Measurements from ENCODE around the gene PRDM7. TPM values are rescaled to one million over a fixed set of nuclear protein-coding genes. Genes with fewer than 3 reads are reported as not detected.
A peak's percentile ranks its signal among the peaks of the same experiment; 100 is the strongest.

The PRDM7 gene
- total RNA-seq, 1 experiment from 2014 or later, result not detected

- CTCF ChIA-PET, result interaction anchor here (0.6 to 1.4 kb wide), 10 partner anchors 9 to 298 kb away, joined by 3 to 5 read pairs (median 3); no protein-coding TSS in a partner anchor
- DNase-seq (ENCODE audit: unreplicated experiment), result peak; percentile 11
- intact Hi-C loops (cut with micrococcal nuclease), result no loop called here
- H3K27me3 Mint-ChIP-seq (ENCODE audit: insufficient read depth, unreplicated experiment), result no peaks in the 10 kb centered on the region
- BruUV-seq (replicated peaks), result no TSS peak
- no peak overlapping the region for H3K27ac Mint-ChIP-seq (ENCODE audit: low read depth, unreplicated experiment)
- POLR2A ChIA-PET, result interaction anchor here (0.9 to 3.9 kb wide), 6 partner anchors 23 to 147 kb away, joined by 3 to 25 read pairs (median 5); partner anchors contain the start of genes TCF25 and TUBB3
- peak overlapping the region; percentile 80 for H3K4me3 Mint-ChIP-seq (ENCODE audit: unreplicated experiment)
- TF ChIP-seq CTCF (IDR thresholded peaks at IDR 0.05; ENCODE audit: unreplicated experiment), result no peak
- H3K4me1 Mint-ChIP-seq (ENCODE audit: insufficient read depth, unreplicated experiment), result peaks cover 5% of the 10 kb centered on the region
- H3K36me3 Mint-ChIP-seq (ENCODE audit: insufficient read depth, unreplicated experiment), result peaks cover 12% of the 10 kb centered on the region
- no peaks in the 10 kb centered on the region for H3K9me3 Mint-ChIP-seq (ENCODE audit: unreplicated experiment)
These were observed 56.8 kb downstream of the PRDM7 start for GRCh38 chr16:90020260-90020837.

GRCh38 chr16:90019543-90020259 lies 57.4 kb downstream of the PRDM7 start:
- no TSS peak for BruUV-seq (replicated peaks)
- intact Hi-C loops (cut with micrococcal nuclease), result no loop called here
- DNase-seq (ENCODE audit: unreplicated experiment), result peak; percentile 34

GRCh38 chr16:90018652-90019542 lies 58.2 kb downstream of the PRDM7 start, which contains the start of gene DBNDD1:
Gene DBNDD1 (minus strand): TSS chr16:90019456. CDS start chr16:90019341, 115 bp downstream.
- Mint-ChIP-seq H3K4me3 (ENCODE audit: unreplicated experiment) (peak within 1 kb of the TSS; percentile 80), H3K27me3 (ENCODE audit: insufficient read depth, unreplicated experiment) (no peaks in the 10 kb centered on the region), H3K9me3 (ENCODE audit: unreplicated experiment) (no peaks in the 10 kb centered on the region), H3K27ac (ENCODE audit: low read depth, unreplicated experiment) (no peak within 1 kb of the TSS), H3K4me1 (ENCODE audit: insufficient read depth, unreplicated experiment) (peaks cover 5% of the 10 kb centered on the region), H3K36me3 (ENCODE audit: insufficient read depth, unreplicated experiment) (no peaks in the 10 kb centered on the region)
- DNase-seq (ENCODE audit: unreplicated experiment), result peak; percentile 23
- no TSS peak for BruUV-seq (replicated peaks)
- ChIA-PET CTCF (interaction anchor here (0.6 to 1.3 kb wide), 4 partner anchors 26 to 319 kb away, joined by 3 to 4 read pairs (median 3); no protein-coding TSS in a partner anchor), POLR2A (interaction anchor here (2.1 kb wide), 1 partner anchor 46 kb away, joined by 5 read pairs; no protein-coding TSS in a partner anchor)
- intact Hi-C loops (cut with micrococcal nuclease), result no loop called here
- TF ChIP-seq CTCF (IDR thresholded peaks at IDR 0.05; ENCODE audit: unreplicated experiment), result no peak

More at GRCh38 chr16:90019543-90020259, 57.4 kb downstream of the PRDM7 start:
- Mint-ChIP-seq H3K36me3 (ENCODE audit: insufficient read depth, unreplicated experiment) (peaks cover 7% of the 10 kb centered on the region), H3K27me3 (ENCODE audit: insufficient read depth, unreplicated experiment) (no peaks in the 10 kb centered on the region), H3K9me3 (ENCODE audit: unreplicated experiment) (no peaks in the 10 kb centered on the region), H3K4me1 (ENCODE audit: insufficient read depth, unreplicated experiment) (peaks cover 5% of the 10 kb centered on the region), H3K4me3 (ENCODE audit: unreplicated experiment) (peak overlapping the region; percentile 80), H3K27ac (ENCODE audit: low read depth, unreplicated experiment) (no peak overlapping the region)
- TF ChIP-seq CTCF (IDR thresholded peaks at IDR 0.05; ENCODE audit: unreplicated experiment), result peak; percentile 41
- ChIA-PET POLR2A (interaction anchor here (1.1 to 2.1 kb wide), 5 partner anchors 24 to 146 kb away, joined by 4 to 9 read pairs (median 5); partner anchors contain the start of genes TCF25 and TUBB3), CTCF (interaction anchor here (0.6 to 1.3 kb wide), 6 partner anchors 9 to 297 kb away, joined by 3 to 5 read pairs (median 4); no protein-coding TSS in a partner anchor)
